HG03103 (cell line): Measurements from ENCODE around the gene TRPM2.
"Not testable (repeated sequence)": the region's sequence is repeated elsewhere in the genome, so short reads cannot be mapped to it uniquely, and the experiment has no call there.

Source experiments
- ATAC-seq: cut with Tn5 transposase; IDR thresholded peaks from one replicate; pipeline ENCODE4 v1.9.1; 2021; ENCODE audit warnings: low read depth; ENCODE audit not compliant: unreplicated experiment

TRPM2 gene

GRCh38 chr21:44351535-44352252 is 1.7 kb upstream of the TRPM2 start:
- ATAC-seq, result no peak

- ATAC-seq, result no peak
These were observed 1.1 kb upstream of the TRPM2 start for GRCh38 chr21:44352253-44352860.

- ATAC-seq, result no peak
These were observed 582 bp downstream of the TRPM2 start for GRCh38 chr21:44354001-44354405.

- ATAC-seq, result no peak
These were observed 1.7 kb downstream of the TRPM2 start for GRCh38 chr21:44354775-44355771.

- ATAC-seq, result no peak
These were observed 2.7 kb downstream of the TRPM2 start for GRCh38 chr21:44356160-44356559.

- ATAC-seq, result no peak
These were observed 3.2 kb downstream of the TRPM2 start for GRCh38 chr21:44356636-44357035.

GRCh38 chr21:44357064-44357837 is 3.8 kb downstream of the TRPM2 start:
- ATAC-seq, result no peak

GRCh38 chr21:44359396-44359795 is 6.0 kb downstream of the TRPM2 start:
- no peak for ATAC-seq

- ATAC-seq, result no peak
These were observed 6.7 kb downstream of the TRPM2 start for GRCh38 chr21:44360159-44360558.

GRCh38 chr21:44361903-44362302 is 8.5 kb downstream of the TRPM2 start:
- ATAC-seq, result not testable (repeated sequence)

- no peak for ATAC-seq
These were observed 9.9 kb downstream of the TRPM2 start for GRCh38 chr21:44363278-44363677.

GRCh38 chr21:44364151-44365053 is 11.0 kb downstream of the TRPM2 start:
- no peak for ATAC-seq

GRCh38 chr21:44365251-44365966 is 12.0 kb downstream of the TRPM2 start:
- ATAC-seq, result no peak

- no peak for ATAC-seq
These were observed 12.7 kb downstream of the TRPM2 start for GRCh38 chr21:44365967-44366585.

GRCh38 chr21:44366586-44367211 is 13.3 kb downstream of the TRPM2 start:
- ATAC-seq, result no peak

- ATAC-seq, result no peak
These were observed 15.5 kb downstream of the TRPM2 start for GRCh38 chr21:44368711-44369446.

- no peak for ATAC-seq
These were observed 16.8 kb downstream of the TRPM2 start for GRCh38 chr21:44370027-44370735.
